ENCODE results near the gene MTMR4.
"Not testable (repeated sequence)": the region's sequence is repeated elsewhere in the genome, so short reads cannot be mapped to it uniquely, and the experiment has no call there.

Gene MTMR4

DNA sequence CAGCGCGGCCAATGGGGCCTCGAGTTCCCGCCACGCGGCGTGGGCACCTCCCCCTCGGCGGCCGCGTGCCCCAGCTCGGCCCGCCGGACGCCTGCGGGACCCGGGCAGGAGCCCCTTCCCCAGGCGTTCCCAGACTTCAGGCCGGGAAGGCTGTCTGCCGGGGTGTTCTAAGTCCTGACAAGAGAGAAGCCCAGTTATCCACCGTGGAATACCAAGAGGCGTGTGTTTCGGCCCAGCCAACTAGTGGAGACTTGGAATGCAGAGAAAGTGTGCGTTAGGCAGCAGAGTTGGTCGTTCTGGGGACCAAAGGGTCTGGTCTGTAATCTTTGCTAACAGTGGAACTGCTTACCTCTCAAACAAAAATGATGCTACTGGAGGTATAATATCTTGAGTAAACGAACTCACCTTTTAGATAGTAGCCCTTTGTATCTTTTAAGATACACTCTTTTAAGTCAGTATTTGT, 26.0 kb downstream of the MTMR4 start:
- DNase-seq: no peak

DNA sequence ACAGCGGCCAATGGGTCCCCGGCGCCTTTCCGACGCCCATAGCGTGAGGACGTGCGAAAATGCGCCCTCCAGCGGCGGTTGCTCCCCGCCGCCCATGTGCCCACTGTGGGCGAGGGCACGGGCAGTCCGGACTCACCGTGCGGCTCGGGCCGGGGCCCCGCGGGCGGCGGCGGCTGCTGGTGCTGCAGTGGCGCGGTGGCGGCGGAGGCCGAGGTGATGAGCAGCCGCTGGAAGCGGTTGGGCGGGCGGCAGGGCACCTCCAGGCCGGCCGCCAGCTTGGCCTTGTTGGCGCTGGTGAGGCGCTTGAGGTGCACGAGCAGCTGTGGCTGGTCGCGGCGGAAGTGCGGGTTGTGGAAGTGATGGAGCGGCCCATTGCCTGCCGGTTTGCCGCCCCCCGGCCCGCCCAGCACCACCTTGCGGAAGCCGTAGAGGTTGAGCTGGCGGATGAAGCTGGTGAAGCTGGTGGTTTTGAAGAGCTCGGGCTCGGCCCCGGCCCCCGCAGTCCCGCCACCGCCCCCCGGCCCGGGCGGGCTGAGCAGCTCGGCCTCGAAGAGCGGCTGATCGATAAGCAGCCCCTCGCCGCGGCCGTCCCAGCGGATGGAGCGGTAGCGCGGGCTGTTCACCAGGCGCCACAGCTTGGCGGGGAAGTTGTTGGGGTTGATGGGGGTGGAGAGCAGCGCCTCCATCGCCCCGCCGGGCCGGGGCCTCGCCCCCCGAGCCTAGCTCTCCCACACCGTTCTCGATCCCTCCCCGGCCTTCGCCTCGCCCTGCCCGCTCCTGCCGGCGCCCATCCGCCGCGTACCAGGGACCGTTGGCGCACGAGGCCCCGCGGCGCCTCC, 26.6 kb downstream of the MTMR4 start, which contains the start of gene HSF5:
HSF5 (minus strand) TSS at position 820 of the 839 bp plus-strand sequence; CDS start at position 686, 134 bp downstream.
- DNase-seq: no peak

DNA sequence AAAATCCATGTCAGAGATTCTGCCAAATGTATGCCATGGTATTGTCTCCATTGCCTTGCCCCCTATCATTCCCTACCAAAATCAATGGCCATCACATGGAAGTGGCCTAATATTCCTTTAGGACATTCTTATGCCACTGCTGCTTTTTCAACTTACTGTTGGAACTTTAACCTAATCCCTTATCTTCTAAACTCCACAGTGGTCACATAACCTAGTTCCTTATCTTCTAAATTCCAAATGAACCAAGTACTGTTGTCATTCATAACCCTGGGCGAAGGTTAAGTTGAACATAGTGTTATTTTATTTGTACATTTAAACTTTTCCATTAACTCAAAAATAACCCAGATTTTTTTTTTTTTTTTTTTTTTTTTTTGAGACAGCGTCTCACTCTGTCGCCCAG, 29.8 kb downstream of the MTMR4 start:
- no peak for DNase-seq

DNA sequence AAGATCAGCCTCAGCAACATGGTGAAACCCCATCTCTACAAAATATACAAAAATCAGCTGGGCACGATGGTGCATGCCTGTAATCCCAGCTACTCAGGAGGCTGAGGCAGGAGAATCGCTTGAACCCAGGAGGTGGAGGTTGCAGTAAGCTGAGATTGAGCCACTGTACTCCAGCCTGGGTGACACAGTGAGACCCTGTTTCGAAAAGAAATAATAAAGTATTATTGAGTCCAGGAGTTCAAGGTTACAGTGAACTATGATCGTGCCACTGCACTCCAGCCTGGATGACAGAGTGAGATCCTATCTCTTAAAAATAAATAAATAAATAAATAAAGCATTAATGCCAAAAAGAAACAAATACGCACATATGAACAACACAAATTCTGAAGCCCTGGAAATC, 32.6 kb downstream of the MTMR4 start:
- DNase-seq: not testable (repeated sequence)

DNA sequence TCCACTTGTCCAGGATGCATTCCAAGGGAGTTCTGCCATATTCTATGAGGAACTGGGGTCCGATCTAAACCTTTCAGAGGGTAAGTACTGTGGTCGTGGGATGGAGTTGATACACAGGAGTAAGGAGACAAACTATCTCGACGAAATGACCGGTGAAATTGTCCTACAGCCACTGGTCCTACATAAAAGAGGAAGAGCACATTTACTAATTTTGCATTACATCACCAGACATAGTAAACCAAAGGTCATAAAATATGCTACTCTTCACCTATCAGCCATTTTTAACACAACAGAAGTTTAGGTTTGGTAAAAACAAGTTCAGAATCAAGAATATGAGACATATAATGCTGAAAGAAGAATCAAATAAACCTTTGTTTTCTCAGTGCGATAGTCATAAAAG, 34.3 kb downstream of the MTMR4 start:
- no peak for DNase-seq

DNA sequence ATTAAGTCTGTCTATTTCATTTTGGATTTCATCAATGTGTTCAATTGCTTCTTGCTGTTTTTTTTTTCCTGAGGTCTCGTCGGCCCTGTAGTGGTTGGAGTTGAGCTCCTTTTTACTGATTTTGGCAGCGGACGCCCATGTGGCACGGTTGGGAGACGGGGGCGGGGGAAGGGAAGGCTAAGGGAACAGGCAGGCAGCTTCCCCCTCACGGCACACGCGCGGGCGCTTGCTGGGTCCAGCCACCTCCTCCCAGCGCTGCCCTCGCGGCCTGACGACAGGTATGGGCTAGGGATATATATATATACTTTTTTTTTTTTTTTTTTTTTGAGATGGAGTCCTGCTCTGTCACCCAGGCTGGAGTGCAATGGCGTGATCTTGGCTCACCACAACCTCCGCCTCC, 37.6 kb downstream of the MTMR4 start:
- DNase-seq: no peak

DNA sequence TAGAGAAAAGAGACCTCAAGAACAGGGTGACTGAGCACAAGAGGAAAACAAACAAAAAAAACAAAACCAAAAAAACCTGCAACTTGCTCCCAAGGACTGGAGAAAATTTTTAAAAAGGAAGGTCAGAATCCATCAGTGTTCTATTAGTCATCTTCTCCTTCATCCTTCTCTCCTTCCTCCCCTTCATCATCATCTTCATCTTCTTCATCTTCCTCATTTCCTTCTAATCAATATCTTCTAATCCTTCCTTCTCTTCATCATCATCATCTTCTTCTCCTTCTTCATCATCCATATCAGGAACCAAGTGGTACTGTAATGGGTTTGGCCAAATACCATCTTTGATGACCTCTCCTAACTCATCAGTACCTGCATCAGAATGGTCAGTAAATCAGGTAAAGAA, 38.5 kb downstream of the MTMR4 start:
- no peak for DNase-seq

DNA sequence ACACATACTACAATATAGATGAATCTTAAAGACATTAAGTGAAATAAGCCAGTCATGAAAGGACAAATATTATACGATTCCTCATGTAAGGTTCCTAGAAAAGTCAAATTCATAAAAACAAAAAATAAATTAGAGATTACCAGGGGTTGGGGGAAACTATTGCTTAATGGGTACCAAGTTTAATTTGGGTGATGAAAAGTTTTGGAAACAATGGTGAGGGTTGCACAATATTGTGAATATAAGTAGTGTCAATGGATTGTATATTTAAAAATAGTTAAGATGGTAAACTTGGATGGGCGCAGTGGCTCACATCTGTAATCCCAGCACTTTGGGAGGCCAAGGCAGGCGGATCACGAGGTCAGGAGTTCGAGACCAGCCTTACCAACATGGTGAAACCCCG, 44.1 kb downstream of the MTMR4 start:
- no peak for DNase-seq

- no peak for DNase-seq
Observed at GRCh38 chr17:58468944-58469343, 45.5 kb downstream of the MTMR4 start.

DNA sequence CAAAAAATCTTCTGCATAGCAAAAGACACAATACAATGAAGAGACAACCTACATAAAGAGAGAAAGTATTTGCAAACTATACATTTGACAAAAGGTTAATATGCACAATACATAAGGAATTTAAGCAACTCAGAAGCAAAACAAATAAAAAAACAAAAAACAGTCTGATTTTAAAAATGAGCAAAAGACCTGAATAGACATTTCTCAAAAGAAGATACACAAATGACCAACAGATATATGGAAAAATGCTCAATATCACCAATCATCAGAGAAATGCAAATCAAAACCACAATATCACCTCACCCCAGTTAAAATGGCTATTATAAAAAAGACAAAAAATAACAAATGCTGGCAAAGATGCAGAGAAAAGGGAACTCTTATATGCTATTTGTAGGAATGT, 58.9 kb downstream of the MTMR4 start:
- no peak for DNase-seq

- DNase-seq: no peak
Observed at GRCh38 chr17:58452738-58453137, 61.7 kb downstream of the MTMR4 start.

GRCh38 chr17:58447039-58447975, 67.1 kb downstream of the MTMR4 start:
- DNase-seq: peak; percentile 58

GRCh38 chr17:58446086-58446485, 68.4 kb downstream of the MTMR4 start:
- no peak for DNase-seq

Measured in SHP77 treated with DMSO at 0.1 percent for 48 hours (cell line).